ENCODE data around the gene FAM219A.
"Not testable (repeated sequence)": the region's sequence is repeated elsewhere in the genome, so short reads cannot be mapped to it uniquely, and the experiment has no call there.

Gene FAM219A

GRCh38 chr9:34374905-34375552 lies 83.3 kb downstream of the FAM219A start:
- no peak for DNase-seq

GRCh38 chr9:34374339-34374738 lies 84.0 kb downstream of the FAM219A start:
- DNase-seq, result no peak

GRCh38 chr9:34373749-34374148 lies 84.6 kb downstream of the FAM219A start:
- no peak for DNase-seq

- no peak for DNase-seq
These were observed 85.8 kb downstream of the FAM219A start for GRCh38 chr9:34372467-34373011.

GRCh38 chr9:34371886-34372466 lies 86.4 kb downstream of the FAM219A start:
- no peak for DNase-seq

GRCh38 chr9:34370970-34371880 lies 87.1 kb downstream of the FAM219A start:
- DNase-seq, result no peak

GRCh38 chr9:34370335-34370969 lies 87.9 kb downstream of the FAM219A start:
- DNase-seq, result no peak

GRCh38 chr9:34369636-34370035 lies 88.7 kb downstream of the FAM219A start:
- no peak for DNase-seq

- not testable (repeated sequence) for DNase-seq
These were observed 89.6 kb downstream of the FAM219A start for GRCh38 chr9:34368796-34369195.

- DNase-seq, result not testable (repeated sequence)
These were observed 90.5 kb downstream of the FAM219A start for GRCh38 chr9:34367751-34368410.

- no peak for DNase-seq
These were observed 92.0 kb downstream of the FAM219A start for GRCh38 chr9:34366365-34366764.

GRCh38 chr9:34365282-34365681 lies 93.1 kb downstream of the FAM219A start:
- DNase-seq, result no peak

- DNase-seq, result no peak
These were observed 94.6 kb downstream of the FAM219A start for GRCh38 chr9:34363619-34364351.

- no peak for DNase-seq
These were observed 95.7 kb downstream of the FAM219A start for GRCh38 chr9:34362614-34363214.

GRCh38 chr9:34352957-34353356 lies 105.4 kb downstream of the FAM219A start:
- DNase-seq, result not testable (repeated sequence)

GRCh38 chr9:34352122-34352652 lies 106.2 kb downstream of the FAM219A start:
- DNase-seq, result not testable (repeated sequence)

- no peak for DNase-seq
These were observed 109.0 kb downstream of the FAM219A start for GRCh38 chr9:34349324-34349723.

All from activated CD4-positive, alpha-beta T cell treated with anti-CD3 and anti-CD28 coated beads, Interleukin-2, amount 50 U/mL, for 1 hour (primary cell).